ENCODE results near the gene TBC1D22A.

TBC1D22A gene

DNA sequence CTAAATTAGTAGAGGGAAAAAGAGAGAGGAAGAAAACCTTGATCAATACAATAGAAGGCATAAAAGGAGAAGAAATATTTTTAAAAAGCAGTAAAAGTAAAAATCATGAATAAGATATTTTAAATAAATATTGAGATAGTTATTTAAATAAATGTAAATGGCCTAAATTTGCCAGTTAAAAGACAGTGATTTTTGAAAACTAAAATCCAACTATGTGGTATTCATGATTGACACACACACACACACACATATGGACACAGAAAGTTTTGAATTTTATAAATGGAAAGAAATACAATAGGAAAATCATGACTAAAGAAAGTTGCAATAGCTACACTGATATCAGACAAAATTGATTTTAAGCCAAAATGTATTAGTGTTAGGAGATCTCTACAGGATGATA, 313.1 kb downstream of the TBC1D22A start:
- no peak for DNase-seq (ENCODE audit: low read depth in 2 of 2)

DNA sequence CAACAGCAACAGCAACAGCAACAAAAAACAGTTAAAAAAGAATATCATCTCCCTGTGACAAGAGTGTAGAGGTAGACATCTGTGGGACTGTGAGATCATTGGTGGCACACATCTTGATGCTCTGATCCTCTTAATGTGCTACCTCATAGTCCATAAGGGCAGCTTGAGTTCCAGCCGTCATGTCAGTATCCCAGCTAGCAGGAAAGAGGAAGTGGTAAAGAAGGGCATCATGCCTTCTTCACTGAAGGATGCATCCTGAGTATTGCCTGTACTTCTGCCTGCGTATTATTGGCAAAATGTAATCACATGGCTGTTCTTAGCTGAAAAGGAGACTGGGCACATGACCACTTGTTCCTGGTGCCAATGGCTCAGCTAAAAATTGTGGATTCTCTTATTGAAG, 314.3 kb downstream of the TBC1D22A start:
- no peak for DNase-seq (ENCODE audit: low read depth in 2 of 2)

DNA sequence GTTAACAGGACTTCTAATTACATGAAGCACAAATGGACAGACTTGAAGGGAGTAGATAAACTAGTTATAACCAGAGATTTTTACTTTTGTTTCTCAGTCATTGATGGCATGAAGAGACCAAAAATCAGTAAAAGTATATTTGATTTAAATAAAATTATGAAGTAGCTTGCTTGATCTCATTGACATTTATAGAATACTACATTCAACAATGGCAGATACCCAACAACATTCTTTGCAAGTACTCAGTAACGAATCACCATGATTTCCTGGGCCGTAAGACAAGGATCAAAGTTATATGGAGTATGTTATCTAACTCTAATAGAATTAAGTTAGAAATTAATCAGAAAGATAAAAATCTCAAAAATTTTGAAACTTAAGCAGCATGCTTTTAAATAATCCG, 317.6 kb downstream of the TBC1D22A start:
- no peak for DNase-seq (ENCODE audit: low read depth in 2 of 2)

DNA sequence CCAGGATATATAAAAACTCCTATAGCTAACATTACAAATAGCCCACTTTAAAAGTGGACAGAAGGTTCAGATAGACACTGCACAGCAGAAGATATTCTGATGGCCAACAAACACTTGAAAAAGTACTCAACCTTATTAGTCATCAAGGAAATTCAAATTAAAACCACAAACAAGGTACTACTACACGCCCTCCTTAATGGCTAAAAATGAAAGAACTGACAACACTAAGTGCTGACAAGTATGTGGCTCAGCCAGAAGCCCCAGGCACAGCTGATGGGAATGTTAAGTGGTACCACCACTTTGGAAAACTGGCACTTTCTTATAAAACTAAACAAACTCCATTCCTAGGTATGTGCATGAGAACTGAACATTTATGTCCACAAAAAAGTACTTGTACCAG, 320.1 kb downstream of the TBC1D22A start:
- no peak for DNase-seq (ENCODE audit: low read depth in 2 of 2)

DNA sequence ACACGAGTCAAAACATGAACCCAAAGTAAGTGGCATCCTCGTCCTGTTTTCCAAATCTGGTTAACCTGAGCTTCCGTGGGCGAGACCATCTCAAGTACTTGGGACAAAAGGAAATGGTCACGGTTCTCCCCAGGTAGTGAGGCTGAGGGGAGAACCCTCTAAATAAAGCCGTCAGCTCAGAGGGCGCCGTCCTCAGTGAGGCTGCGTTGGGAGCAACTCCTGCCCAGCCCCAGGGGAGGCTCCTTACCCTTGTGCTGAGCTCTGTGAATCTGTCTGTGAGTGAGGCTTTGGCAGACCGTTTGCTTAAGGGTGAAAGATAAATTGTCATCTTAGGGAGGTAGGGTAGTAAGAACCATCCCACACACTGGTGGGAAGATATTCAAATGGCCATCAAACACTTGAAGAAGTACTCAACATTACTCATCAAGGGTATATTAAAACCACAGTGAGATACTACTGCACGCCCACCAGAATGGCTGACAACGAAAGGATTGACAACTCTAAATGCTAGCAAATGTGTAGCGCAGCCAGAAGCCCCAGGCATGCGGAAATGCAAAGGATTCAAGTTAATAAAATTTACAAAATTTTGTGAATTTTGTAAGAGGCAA, 321.0 kb downstream of the TBC1D22A start:
- DNase-seq (ENCODE audit: low read depth in 2 of 2): no peak

DNA sequence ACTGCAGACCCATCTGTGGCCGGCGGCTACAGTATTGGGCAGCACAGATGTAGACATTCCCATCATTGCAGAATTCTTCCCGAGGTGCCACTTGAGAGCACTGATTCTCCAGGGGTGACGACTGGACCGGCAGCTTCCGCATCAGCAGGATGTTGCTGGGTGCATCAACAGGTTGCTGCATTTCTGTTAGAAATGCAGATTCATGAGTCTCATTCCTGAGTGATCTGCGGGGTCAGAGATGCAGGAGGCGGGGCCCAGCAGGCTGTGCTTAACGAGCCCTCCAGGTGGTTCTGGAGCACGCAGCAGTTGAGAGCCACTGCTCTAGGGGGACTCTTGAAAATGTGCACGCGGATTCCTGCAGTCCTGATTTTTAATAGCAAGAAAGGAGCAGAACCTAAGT, 321.8 kb downstream of the TBC1D22A start:
- no peak for DNase-seq (ENCODE audit: low read depth in 2 of 2)

DNA sequence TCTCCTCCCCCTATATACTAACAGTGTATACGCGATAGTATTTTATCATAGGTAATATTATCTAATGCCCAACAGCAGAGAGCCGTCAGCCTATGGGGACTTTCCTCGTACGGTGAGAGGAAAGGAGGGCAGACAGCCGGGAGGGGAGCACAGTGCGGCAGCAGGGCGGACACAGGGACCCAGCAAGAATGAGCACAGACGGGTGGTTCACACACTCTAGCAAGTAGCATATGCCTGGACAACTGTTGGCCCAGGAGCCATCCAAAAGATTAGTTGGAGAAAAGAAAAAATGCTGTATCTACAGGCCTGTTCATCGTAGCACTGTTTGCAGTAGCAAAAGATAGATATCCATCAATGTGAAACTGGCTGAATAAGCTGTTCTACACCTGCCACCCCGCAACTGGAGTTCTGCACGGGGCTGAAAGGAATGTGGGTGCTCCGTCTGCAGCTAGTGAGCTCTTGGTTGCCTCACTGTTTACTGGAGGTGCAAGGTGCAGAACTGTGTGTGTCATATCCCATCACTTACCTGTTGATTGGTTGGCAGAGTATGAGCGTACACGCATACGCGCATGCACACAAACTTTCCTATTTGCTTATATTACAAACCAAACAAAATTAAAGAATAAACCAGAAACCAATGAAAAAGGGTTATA, 324.3 kb downstream of the TBC1D22A start:
- no peak for DNase-seq (ENCODE audit: low read depth in 2 of 2)

DNA sequence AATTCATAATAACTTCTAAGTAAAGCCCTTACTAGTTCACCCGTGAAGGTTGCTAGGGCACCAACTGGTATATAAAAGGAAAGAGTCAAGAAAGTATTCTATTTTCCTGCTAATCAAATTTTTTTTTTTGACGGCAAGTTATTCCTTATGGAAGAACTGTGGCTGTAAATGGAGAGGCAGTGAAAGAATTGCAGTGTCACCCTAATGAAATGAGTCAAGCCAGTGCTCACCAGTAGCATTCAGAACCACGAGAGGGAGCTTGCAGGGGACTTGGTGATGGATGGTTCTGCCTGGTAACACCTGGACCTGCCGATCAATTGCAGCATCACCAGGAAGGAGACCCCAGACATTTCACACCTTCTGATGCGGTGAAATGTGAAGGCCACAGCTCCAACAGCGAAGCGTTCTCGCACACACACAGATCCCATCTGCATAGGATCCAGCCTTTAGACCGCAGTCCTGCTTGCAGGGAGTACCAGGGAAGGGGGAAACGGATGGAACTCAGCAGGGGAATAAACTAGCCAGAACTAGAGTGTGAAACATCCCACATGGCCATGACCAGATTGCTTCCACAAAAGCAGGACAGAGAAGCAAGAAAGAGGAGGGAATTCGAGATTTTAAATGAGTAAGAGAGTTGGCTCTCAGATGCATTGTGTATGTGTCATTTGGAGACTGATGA, 326.2 kb downstream of the TBC1D22A start:
- DNase-seq (ENCODE audit: low read depth in 2 of 2): no peak

DNA sequence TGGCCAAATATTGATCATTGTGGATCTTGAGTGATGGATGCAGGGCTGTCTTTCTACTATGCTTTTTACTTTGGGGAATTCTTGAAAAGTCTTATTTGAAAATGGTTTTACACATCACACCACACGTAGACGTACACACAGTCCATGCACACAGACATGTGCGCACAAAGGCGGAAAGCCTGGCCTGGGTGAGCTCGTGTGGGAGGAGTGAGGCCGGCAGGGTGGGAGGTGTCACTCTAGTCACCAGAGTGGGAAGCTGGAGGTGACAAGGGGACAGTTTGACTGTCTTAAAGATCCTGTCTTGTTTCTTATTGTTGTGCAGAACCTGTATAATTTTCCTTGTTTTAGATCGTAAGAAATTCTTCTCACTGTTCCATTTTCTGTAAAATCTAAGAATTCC, 326.9 kb downstream of the TBC1D22A start:
- DNase-seq (ENCODE audit: low read depth in 2 of 2): no peak

DNA sequence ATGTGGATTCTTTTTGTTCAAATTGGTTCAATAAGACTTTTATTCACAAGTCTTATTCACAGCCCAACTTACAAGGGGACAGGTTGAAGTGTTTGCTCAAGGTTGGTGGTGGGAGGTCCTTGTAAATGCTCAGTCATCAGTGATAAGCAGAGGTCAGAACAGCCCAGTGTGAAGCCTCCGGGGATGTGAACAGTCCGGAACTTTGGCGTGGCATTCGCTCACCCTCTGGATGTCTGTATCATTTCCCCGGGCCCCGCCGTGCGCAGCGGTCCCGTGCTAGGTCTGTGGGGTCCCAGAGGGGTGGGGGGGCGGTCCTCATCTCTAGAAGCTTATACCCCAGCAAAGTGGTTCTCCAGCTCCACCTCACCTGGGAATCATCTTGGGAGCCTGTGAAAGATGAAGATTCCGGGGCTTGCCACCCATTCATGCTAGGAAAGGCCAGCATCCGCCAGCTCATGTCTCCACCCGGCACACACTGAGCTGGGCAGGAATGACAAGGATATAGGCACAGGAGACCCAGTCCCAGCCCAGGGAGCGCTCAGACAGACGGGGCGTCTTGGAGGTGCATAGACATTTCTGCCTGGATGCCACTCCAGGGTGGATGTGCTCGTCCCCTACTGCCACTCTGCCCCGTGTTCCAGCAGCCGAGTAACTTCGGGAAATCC, 327.5 kb downstream of the TBC1D22A start:
- DNase-seq (ENCODE audit: low read depth in 2 of 2): no peak

DNA sequence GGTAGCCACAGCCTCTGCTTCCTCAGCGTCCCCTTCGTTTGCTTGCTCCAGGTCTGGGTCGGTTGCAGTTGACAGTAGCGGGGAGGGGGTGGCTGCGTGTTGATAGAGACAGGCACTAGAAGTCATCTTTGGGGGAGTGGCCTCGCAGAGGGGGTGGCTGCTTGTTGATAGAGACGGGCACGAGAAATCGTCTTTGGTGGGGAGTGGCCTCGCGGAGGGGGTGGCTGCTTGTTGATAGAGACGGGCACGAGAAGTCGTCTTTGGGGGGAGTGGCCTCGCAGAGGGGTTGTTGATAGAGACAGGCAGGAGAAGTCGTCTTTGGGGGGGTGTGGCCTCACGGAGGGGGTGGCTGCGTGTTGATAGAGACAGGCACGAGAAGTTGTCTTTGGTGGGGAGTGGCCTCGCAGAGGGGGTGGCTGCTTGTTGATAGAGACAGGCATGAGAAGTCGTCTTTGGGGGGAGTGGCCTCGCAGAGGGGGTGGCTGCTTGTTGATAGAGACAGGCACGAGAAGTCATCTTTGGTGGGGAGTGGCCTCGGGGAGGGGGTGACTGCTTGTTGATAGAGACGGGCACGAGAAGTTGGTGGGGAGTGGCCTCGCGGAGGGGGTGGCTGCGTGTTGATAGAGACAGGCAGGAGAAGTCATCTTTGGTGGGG, 328.3 kb downstream of the TBC1D22A start:
- DNase-seq (ENCODE audit: low read depth in 2 of 2): no peak

DNA sequence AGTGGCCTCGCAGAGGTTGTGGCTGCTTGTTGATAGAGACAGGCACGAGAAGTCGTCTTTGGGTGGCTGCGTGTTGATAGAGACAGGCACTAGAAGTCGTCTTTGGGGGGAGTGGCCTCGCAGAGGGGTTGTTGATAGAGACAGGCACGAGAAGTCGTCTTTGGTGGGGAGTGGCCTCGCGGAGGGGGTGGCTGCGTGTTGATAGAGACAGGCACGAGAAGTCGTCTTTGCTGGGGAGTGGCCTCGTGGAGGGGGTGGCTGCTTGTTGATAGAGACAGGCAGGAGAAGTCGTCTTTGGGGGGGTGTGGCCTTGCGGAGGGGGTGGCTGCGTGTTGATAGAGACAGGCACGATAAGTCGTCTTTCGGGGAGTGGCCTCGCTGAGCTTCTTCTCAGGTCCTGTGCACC, 328.8 kb downstream of the TBC1D22A start:
- no peak for DNase-seq (ENCODE audit: low read depth in 2 of 2)

DNA sequence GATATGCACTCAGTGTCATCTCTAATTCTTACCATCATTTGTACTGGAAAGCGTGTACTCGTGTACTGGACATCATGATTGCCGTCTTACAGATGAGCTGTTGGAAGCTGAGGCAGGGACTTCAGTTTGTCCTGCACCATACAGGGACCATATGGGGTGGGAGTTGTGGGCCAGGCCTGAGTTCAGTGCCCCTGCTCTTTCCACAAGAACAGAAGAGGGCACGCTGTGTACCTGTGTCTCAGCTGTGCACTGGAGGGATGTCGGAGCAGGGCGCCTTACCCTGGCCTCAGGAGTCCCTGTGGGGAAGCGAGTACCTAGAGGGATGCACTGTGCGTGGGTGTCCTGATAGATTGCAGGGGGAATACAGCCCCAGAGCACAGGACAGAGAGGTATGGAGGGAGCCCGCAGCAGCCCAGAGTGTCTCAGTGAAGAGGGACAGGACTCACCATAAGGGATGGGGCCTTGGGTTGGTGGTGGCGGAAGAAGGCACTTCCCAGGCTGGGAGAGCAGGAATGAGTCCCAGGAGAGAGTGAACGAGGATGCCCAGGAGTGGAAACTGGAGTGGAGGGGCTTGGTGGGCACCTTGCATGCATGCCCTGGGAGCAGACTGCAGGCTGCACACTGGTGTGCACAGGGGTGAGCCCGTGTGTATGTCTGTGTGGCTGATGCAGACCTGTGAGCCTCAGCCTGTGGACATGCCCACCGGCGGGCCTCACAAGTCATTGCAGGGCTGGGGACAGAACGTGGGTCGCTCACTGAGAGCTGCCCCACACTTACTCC, 329.7 kb downstream of the TBC1D22A start:
- no peak for DNase-seq (ENCODE audit: low read depth in 2 of 2)

DNA sequence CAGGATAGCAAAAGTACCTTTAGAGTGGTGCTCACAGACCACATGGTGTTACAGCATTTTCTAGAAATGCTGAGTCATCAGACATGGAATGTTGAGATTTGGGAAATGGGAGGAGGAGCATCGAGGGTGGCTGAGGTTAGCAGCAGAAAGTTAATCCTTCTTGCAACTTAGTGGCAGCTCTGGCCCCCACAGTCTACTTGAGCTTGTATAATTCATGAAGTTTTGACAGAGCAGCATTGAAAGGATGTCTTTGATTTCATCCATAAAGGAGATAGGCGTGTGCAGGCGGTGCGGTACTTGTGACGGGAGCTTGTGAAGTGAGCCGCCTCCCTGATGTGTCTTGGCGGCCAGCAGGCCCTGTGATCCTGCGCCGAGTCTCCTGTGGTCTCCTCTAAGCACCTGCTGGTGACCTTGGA, 330.5 kb downstream of the TBC1D22A start:
- DNase-seq (ENCODE audit: low read depth in 2 of 2): no peak

DNA sequence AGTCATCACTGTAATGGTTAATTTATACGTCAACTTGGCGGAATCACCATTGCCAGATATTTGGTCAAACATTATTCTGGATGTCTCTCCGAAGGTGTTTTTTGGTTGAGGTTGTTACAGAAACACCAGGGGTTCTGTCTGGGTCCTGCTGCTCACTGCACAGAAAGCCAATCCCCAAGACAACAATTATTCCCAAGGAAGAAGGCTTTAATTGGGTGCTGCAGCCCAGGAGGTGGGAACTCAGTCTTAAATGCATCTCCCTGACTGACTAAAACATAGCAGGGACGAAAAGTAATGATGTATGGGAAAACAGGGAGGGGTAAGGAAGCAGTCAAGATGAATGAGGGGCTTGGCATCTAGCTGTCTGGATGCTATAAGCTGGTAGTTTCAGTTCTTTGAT, 331.3 kb downstream of the TBC1D22A start:
- DNase-seq (ENCODE audit: low read depth in 2 of 2): no peak

DNA sequence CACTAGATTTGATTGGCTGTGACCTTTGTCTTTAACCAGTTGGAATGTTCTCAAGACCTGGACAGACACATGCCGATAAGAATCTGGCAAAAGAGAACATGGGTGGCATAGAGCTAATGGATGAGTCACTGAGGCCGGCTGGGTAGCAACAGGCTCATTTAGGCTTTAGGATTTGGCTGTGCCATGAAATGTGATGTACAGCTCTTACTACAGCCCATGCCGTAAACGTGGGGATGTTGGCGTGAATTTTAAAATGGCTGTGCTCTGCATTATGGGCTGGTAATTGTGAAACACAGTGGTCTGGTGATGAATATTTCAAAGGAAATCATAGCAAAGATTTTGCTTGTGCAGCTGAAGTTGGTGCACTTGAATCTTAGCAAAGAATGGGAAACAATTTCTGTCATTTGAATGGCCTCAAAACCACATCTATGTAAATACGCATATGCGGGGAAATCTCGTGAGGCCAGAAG, 332.4 kb downstream of the TBC1D22A start:
- no peak for DNase-seq (ENCODE audit: low read depth in 2 of 2)

DNA sequence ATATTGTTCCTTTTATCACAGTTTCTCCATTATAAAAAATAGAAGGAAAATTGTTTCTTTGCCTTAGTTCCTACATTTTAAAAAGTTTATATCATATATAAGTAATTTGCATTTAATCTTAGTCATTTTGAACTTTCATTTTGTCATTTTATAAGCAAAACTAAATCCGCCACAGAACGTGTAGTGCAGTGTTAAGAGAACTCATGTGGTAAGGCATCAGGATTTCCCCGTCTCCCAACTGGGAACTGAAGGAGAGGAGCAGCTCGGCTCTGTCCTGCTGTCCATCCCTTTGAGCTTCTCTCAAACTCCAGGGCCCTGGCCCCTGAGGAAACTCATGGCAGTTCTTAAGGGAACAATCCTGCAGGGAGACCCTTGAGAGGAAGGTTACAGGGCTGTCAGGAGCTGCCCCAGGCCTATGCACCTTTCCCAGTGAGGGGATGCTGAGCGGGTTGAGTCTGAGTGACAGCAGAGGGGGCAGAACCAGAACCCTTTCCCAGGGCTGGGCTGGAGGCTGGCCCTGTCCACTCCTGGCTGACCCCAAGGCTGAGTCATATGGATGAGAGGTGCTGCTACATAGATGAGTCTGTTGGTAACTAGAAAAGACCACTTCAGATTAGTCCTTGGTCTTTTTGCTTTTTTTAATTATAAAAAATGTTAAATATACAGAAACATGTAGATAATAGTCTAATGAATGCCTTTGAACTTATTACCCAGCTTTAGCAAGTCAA, 333.1 kb downstream of the TBC1D22A start:
- no peak for DNase-seq (ENCODE audit: low read depth in 2 of 2)

DNA sequence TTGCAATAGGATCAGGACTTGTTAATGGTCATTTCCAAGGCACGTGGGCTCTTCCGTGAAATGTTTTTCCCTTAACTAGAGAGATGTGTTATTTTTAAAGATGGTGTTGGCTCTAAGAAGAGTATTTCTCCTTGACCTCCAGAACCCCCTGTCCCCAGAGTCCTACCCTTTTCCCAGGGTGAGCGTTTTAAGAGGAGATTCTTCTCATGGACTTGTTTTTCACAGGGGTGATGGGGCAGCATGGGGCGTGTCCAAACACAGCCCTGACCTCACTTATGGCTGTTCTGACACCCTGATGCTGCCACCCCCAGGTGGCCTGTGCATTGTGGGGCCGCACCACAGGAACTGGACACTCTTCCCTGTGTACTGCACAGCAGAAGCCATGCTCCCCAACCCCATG, 335.7 kb downstream of the TBC1D22A start:
- DNase-seq (ENCODE audit: low read depth in 2 of 2): no peak

DNA sequence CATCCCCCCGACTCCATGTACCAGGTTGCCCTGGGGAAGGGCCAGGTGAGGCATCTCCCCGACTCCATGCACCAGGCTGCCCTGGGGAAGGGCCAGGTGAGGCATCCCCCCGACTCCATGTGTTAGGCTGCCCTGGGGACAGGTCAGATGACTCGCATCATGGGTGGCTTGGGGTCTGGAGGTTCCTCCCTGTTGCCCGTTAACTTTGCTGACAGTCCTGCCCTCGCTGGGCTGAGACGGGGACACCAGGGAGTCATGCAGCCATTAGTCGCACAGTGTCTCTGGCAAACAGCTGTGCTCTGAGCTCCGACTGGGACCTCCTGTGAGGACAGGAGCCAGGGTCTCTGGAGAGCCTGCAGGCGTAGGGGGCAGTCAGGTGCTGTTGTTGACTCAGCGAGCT, 336.1 kb downstream of the TBC1D22A start:
- no peak for DNase-seq (ENCODE audit: low read depth in 2 of 2)

DNA sequence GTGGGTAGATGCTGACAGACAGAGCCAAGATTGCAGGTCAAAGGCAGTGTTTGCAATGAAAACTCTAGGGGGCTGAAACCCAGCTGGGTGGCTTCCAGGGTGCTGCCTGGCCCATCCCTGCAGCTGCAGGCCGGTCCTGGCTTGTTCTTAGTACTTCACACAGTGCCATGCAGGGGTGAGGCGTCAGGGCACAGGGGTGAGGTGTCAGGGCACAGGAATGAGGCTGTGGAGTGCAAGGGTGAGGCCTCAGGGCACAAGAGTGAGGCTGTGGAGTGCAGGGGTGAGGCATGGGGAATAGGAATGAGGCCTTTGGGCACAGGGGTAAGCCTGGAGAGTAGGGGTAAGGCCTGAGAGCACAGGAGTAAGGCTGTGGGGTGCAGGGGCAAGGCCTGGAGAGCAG, 337.6 kb downstream of the TBC1D22A start:
- no peak for DNase-seq (ENCODE audit: low read depth in 2 of 2)

Data from stimulated activated CD4-positive, alpha-beta T cell treated with anti-CD3 and anti-CD28 coated beads, Interleukin-15, amount 100 ng/mL, for 48 hours (primary cell).